HepG2 (cell line): ENCODE results near the gene FKBP1A.
A peak's percentile ranks its signal among the peaks of the same experiment; 100 is the strongest.

Experiments
- CEBPB ChIP-seq: IDR thresholded peaks from 2 replicates; pipeline ENCODE4 v1.6.1; 2011; ENCODE audit warnings: low read depth, low read length, improper control_type of control experiment, borderline replicate concordance
- CHD4 ChIP-seq: fragments of 200-600 bp; sonication (generic); IDR thresholded peaks from 2 replicates; pipeline ENCODE4 v1.7.0; 2017; ENCODE audit warnings: mild to moderate bottlenecking, low read length, borderline replicate concordance
- EZH2 ChIP-seq: conservative IDR thresholded peaks from 2 replicates; pipeline ENCODE4 v1.6.1; 2012; ENCODE audit warnings: mild to moderate bottlenecking, low read depth, low read length, moderate library complexity
- HOXD1 ChIP-seq: sonication (generic); formaldehyde crosslinking; IDR thresholded peaks from 2 replicates; pipeline ENCODE4 v1.5.0; 2020; ENCODE audit warnings: missing genetic modification reagents
- JUND ChIP-seq: sonication (generic); formaldehyde crosslinking; IDR thresholded peaks from 2 replicates; pipeline ENCODE4 v1.8.0; 2022; ENCODE audit warnings: mild to moderate bottlenecking, missing genetic modification reagents
- MAFK ChIP-seq, 2 experiments: IDR thresholded peaks in 1 of 2; conservative IDR thresholded peaks in 1 of 2; 2 replicates each; pipeline ENCODE4 v1.6.1; 2011; ENCODE audit warnings: improper control_type of control experiment in 2 of 2, low read length in 2 of 2
- TF ChIP-seq, protein P1 (sequence below): sonication (generic); formaldehyde crosslinking; IDR thresholded peaks from 2 replicates; pipeline ENCODE4 v1.5.0; 2020; ENCODE audit warnings: mild to moderate bottlenecking, missing genetic modification reagents, moderate library complexity
- TF ChIP-seq, protein P2 (sequence below), 2 experiments: sonication (generic) in 1 of 2; formaldehyde crosslinking in 1 of 2; IDR thresholded peaks; 2 replicates each; pipeline versions ENCODE4 v1.5.1 to v1.6.1; 2011 to 2020; ENCODE audit warnings: borderline replicate concordance in 1 of 2, low read depth in 1 of 2, low read length in 1 of 2, mild to moderate bottlenecking in 1 of 2, missing genetic modification reagents in 1 of 2, moderate library complexity in 1 of 2

DNA sequence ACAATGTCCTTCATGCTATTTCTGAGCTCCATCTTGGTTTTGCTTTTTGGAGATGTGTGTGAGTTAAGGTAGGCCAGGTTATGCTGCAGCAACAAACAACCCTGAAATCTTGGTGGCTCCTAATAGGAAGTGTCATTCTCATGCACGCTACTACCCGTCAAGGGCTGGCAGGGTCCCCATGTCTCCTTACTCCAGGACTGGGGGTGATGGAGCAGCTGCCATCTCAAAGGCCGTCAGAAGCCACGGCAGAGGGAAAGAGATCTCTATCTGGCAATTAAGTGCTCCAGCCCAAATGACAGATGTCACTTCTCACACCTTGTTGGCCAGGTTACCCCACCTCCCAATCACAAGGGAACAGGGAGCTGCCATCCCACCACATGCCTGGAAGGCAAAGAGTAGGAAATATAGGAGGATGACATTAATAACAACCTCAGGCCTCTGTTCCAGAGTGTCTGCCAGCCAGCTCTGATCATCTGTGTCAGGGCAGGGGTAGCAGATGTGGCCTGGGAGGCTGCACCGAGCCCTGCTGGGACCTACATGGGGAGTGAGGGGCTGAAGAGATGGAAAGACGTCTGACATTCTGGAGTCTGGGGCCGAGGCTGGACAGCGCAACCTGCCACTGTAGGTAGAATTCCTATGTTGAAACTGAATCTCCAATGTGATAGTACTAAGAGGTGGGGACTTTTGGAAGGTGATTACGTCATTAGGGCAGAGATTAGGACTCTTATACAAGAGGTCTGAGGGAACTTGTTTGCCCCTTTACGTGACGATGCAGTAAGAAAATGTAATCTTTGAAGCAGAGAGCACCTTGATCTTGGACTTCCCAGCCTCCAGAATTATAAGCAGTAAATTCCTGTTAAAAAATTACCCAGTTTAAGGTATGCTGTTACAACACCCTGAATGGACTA is 59.1 kb downstream of the FKBP1A start:
- no peak for TF ChIP-seq JUND
- TF ChIP-seq HOXD1 (CRISPR knock-in tag): no peak
- TF ChIP-seq, protein P1, sequence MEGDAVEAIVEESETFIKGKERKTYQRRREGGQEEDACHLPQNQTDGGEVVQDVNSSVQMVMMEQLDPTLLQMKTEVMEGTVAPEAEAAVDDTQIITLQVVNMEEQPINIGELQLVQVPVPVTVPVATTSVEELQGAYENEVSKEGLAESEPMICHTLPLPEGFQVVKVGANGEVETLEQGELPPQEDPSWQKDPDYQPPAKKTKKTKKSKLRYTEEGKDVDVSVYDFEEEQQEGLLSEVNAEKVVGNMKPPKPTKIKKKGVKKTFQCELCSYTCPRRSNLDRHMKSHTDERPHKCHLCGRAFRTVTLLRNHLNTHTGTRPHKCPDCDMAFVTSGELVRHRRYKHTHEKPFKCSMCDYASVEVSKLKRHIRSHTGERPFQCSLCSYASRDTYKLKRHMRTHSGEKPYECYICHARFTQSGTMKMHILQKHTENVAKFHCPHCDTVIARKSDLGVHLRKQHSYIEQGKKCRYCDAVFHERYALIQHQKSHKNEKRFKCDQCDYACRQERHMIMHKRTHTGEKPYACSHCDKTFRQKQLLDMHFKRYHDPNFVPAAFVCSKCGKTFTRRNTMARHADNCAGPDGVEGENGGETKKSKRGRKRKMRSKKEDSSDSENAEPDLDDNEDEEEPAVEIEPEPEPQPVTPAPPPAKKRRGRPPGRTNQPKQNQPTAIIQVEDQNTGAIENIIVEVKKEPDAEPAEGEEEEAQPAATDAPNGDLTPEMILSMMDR (CRISPR knock-in tag): no peak
- TF ChIP-seq CEBPB: peak; percentile 48
- no peak for TF ChIP-seq CHD4
- no peak for TF ChIP-seq EZH2
- TF ChIP-seq, protein P2, sequence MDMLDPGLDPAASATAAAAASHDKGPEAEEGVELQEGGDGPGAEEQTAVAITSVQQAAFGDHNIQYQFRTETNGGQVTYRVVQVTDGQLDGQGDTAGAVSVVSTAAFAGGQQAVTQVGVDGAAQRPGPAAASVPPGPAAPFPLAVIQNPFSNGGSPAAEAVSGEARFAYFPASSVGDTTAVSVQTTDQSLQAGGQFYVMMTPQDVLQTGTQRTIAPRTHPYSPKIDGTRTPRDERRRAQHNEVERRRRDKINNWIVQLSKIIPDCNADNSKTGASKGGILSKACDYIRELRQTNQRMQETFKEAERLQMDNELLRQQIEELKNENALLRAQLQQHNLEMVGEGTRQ (IDR thresholded peaks at IDR 0.05; ENCODE audit: low read depth, low read length): no peak
- TF ChIP-seq, protein P2 (CRISPR knock-in tag; IDR thresholded peaks at IDR 0.05; ENCODE audit: borderline replicate concordance): no peak
- TF ChIP-seq MAFK (conservative IDR thresholded peaks at IDR 0.05 in 1 of 2, IDR thresholded peaks at IDR 0.05 in 1 of 2; ENCODE audit: low read length in 2 of 2): no peak
